WTC11 (cell line): Measurements from ENCODE around the gene TMEM127. TPM values are rescaled to one million over a fixed set of nuclear protein-coding genes. Genes with fewer than 3 reads are reported as not detected.

Experiments used
- ATAC-seq: fragments of 200-7000 bp; cut with Tn5 transposase; 2 replicates; pipeline ENCODE4 v1.10.0; 2021; ENCODE audit warnings: mild to moderate bottlenecking, moderate library complexity
- CTCF ChIA-PET: fragments of 300-600 bp; sonication (Branson Sonifier 250); formaldehyde crosslinking; loops from one replicate; lab custom pipeline; 2021; ENCODE audit warnings: antibody characterized with exemption; lab: Charles Lee
- POLR2A ChIA-PET: fragments of 350-600 bp; sonication (Branson Sonifier 250); formaldehyde crosslinking; loops from one replicate; lab custom pipeline; 2021; ENCODE audit warnings: antibody characterized with exemption; lab: Charles Lee
- DNase-seq: peaks from one replicate; pipeline ENCODE4 v3.0.0; 2021; ENCODE audit warnings: low spot score
- H3K27ac Mint-ChIP-seq: 2 replicates; pipeline ENCODE4 v1.8.0; 2021; ENCODE audit warnings: mixed read lengths
- H3K27me3 Mint-ChIP-seq: 2 replicates; pipeline ENCODE4 v1.8.0; 2021; ENCODE audit warnings: low read depth, mild to moderate bottlenecking, moderate library complexity, mixed read lengths
- H3K36me3 Mint-ChIP-seq: 2 replicates; pipeline ENCODE4 v1.8.0; 2021; ENCODE audit warnings: mixed read lengths
- H3K4me1 Mint-ChIP-seq: 2 replicates; pipeline ENCODE4 v1.8.0; 2022; ENCODE audit warnings: mixed read lengths
- H3K4me3 Mint-ChIP-seq: 2 replicates; pipeline ENCODE4 v1.8.0; 2021; ENCODE audit warnings: mild to moderate bottlenecking, moderate library complexity, mixed read lengths
- H3K9me3 Mint-ChIP-seq: 2 replicates; pipeline ENCODE4 v1.8.0; 2021; ENCODE audit warnings: mixed read lengths
- ATF6 ChIP-seq: sonication (generic); formaldehyde crosslinking; IDR thresholded peaks from 2 replicates; pipeline ENCODE4 v1.8.1; 2023; ENCODE audit warnings: mild to moderate bottlenecking, missing genetic modification reagents
- CDX4 ChIP-seq: fragments of 250-450 bp; sonication (Bioruptor Pico); IDR thresholded peaks from 2 replicates; pipeline ENCODE4 v1.9.0; 2021; ENCODE audit warnings: moderate library complexity, mild to moderate bottlenecking, inconsistent platforms, borderline replicate concordance
- CREM ChIP-seq: sonication (generic); formaldehyde crosslinking; IDR thresholded peaks from 2 replicates; pipeline ENCODE4 v1.8.1; 2022; ENCODE audit warnings: mild to moderate bottlenecking, missing genetic modification reagents, moderate library complexity
- E2F1 ChIP-seq: sonication (generic); formaldehyde crosslinking; IDR thresholded peaks from 2 replicates; pipeline ENCODE4 v1.8.0; 2022; ENCODE audit warnings: mild to moderate bottlenecking, missing genetic modification reagents
- FOXJ3 ChIP-seq: sonication (generic); formaldehyde crosslinking; IDR thresholded peaks from 2 replicates; pipeline ENCODE4 v1.9.0; 2021; ENCODE audit warnings: missing genetic modification reagents, mild to moderate bottlenecking, borderline replicate concordance
- FOXP4 ChIP-seq: sonication (generic); formaldehyde crosslinking; IDR thresholded peaks from 2 replicates; pipeline ENCODE4 v1.8.0; 2022; ENCODE audit warnings: mild to moderate bottlenecking, missing genetic modification reagents
- HMGXB4 ChIP-seq: sonication (generic); formaldehyde crosslinking; IDR thresholded peaks from 2 replicates; pipeline ENCODE4 v1.8.1; 2023; ENCODE audit warnings: mild to moderate bottlenecking, moderate library complexity, missing genetic modification reagents
- JUN ChIP-seq: sonication (generic); formaldehyde crosslinking; IDR thresholded peaks from 2 replicates; pipeline ENCODE4 v1.8.0; 2023; ENCODE audit warnings: mild to moderate bottlenecking, missing genetic modification reagents
- MAX ChIP-seq: sonication (generic); formaldehyde crosslinking; IDR thresholded peaks from 2 replicates; pipeline ENCODE4 v1.8.0; 2022; ENCODE audit warnings: mild to moderate bottlenecking, missing genetic modification reagents
- NFATC4 ChIP-seq: fragments of 250-450 bp; sonication (Bioruptor Pico); IDR thresholded peaks from 2 replicates; pipeline ENCODE4 v1.9.0; 2021; ENCODE audit warnings: mild to moderate bottlenecking
- NR3C1 ChIP-seq: sonication (generic); formaldehyde crosslinking; conservative IDR thresholded peaks from 2 replicates; pipeline ENCODE4 v1.8.1; 2023; ENCODE audit warnings: low read depth, mild to moderate bottlenecking, missing genetic modification reagents
- SMAD3 ChIP-seq: sonication (generic); formaldehyde crosslinking; IDR thresholded peaks from 2 replicates; pipeline ENCODE4 v1.8.0; 2022; ENCODE audit warnings: missing genetic modification reagents, mild to moderate bottlenecking, borderline replicate concordance
- ZBTB21 ChIP-seq: sonication (generic); formaldehyde crosslinking; IDR thresholded peaks from 2 replicates; pipeline ENCODE4 v1.8.1; 2023; ENCODE audit warnings: mild to moderate bottlenecking, missing genetic modification reagents, borderline replicate concordance
- ZNF532 ChIP-seq: fragments of 250-450 bp; sonication (Bioruptor Pico); IDR thresholded peaks from 2 replicates; pipeline ENCODE4 v1.9.0; 2021; ENCODE audit warnings: mild to moderate bottlenecking, borderline replicate concordance
- ZSCAN18 ChIP-seq: fragments of 250-450 bp; sonication (Bioruptor Pico); IDR thresholded peaks from 2 replicates; pipeline ENCODE4 v2.1.2; 2022; ENCODE audit warnings: mild to moderate bottlenecking, moderate library complexity
- total RNA-seq: library from RNA; stranded (reverse); gene quantifications from 3 replicates; pipeline ENCODE4 v1.2.3, GENCODE V29; 2021

The TMEM127 gene
- total RNA-seq, 1 experiment from 2014 or later: 22.9 TPM

GRCh38 chr2:96247009-96247408 lies 18.8 kb downstream of the TMEM127 start:
- peaks cover 2% of the 10 kb centered on the region for H3K36me3 Mint-ChIP-seq
- ATAC-seq (peak; percentile 34; the same call in 1 of the 2 replicates), DNase-seq (no peak)
- no peak overlapping the region for H3K4me3 Mint-ChIP-seq
- H3K27ac Mint-ChIP-seq: no peak overlapping the region
- CTCF ChIA-PET: interaction anchor here (1.0 to 1.4 kb wide), 4 partner anchors 13 to 108 kb away, joined by 3 to 6 read pairs (median 3); no protein-coding TSS in a partner anchor
- no peaks in the 10 kb centered on the region for H3K9me3 Mint-ChIP-seq
- POLR2A ChIA-PET: interaction anchor here (1.0 to 1.2 kb wide), 2 partner anchors 39 to 45 kb away, joined by 3 to 5 read pairs; no protein-coding TSS in a partner anchor
- TF ChIP-seq JUN (CRISPR knock-in tag) (no peak), E2F1 (CRISPR knock-in tag) (no peak), ZBTB21 (CRISPR knock-in tag) (no peak), FOXJ3 (CRISPR knock-in tag) (no peak), MAX (CRISPR knock-in tag) (no peak), HMGXB4 (CRISPR knock-in tag) (no peak), FOXP4 (CRISPR knock-in tag) (no peak), CREM (CRISPR knock-in tag) (no peak), NR3C1 (CRISPR knock-in tag) (no peak), NFATC4 (CRISPR knock-in tag) (no peak), ZNF532 (CRISPR knock-in tag) (no peak), ATF6 (CRISPR knock-in tag) (no peak), CDX4 (no peak), SMAD3 (CRISPR knock-in tag) (no peak), ZSCAN18 (no peak)
- no peaks in the 10 kb centered on the region; the same call in 1 of the 2 replicates for H3K4me1 Mint-ChIP-seq
- H3K27me3 Mint-ChIP-seq: no peaks in the 10 kb centered on the region
